ENCODE measurements around the gene R3HCC1L. TPM values are rescaled to one million over a fixed set of nuclear protein-coding genes. Genes with fewer than 3 reads are reported as not detected.
"Not testable (repeated sequence)": the region's sequence is repeated elsewhere in the genome, so short reads cannot be mapped to it uniquely, and the experiment has no call there.

Gene R3HCC1L
- total RNA-seq, 4 donors from 2014 or later: 12.1 to 23.6 (median 16.7) TPM

GRCh38 chr10:98115031-98115787, 19.2 kb upstream of the R3HCC1L start:
- TF ChIP-seq POLR2A (IDR thresholded peaks at IDR 0.05) (no peak), CTCF (IDR thresholded peaks at IDR 0.05) (no peak)
- no peak overlapping the region for H3K4me3 ChIP-seq (ENCODE audit: low read depth, poor library complexity, severe bottlenecking)
- intact Hi-C loops (cut with DNase I; ENCODE audit: low total_unique reads): no loop called here
- WGBS, 2 donors: 54 to 65% methylated on average over 10 of the region's 10 CpGs
- no peak for DNase-seq (ENCODE audit: low spot score in 2 of 2)

GRCh38 chr10:98119891-98120290, 14.6 kb upstream of the R3HCC1L start:
- WGBS, 2 donors: 78 to 83% methylated on average over 4 of the region's 4 CpGs
- no peak overlapping the region for H3K4me3 ChIP-seq (ENCODE audit: low read depth, poor library complexity, severe bottlenecking)
- intact Hi-C loops (cut with DNase I; ENCODE audit: low total_unique reads): no loop called here
- DNase-seq (ENCODE audit: low spot score in 2 of 2): no peak
- TF ChIP-seq POLR2A (IDR thresholded peaks at IDR 0.05) (no peak), CTCF (IDR thresholded peaks at IDR 0.05) (no peak)

- no peak for DNase-seq (ENCODE audit: low spot score in 2 of 2)
- intact Hi-C loops (cut with DNase I; ENCODE audit: low total_unique reads): no loop called here
- WGBS, 2 donors: 78% methylated on average over 6 of the region's 6 CpGs
- H3K4me3 ChIP-seq (ENCODE audit: low read depth, poor library complexity, severe bottlenecking): no peak overlapping the region
- TF ChIP-seq CTCF (IDR thresholded peaks at IDR 0.05) (no peak), POLR2A (IDR thresholded peaks at IDR 0.05) (no peak)
Observed at GRCh38 chr10:98125940-98126631, 8.4 kb upstream of the R3HCC1L start.

GRCh38 chr10:98128802-98129201, 5.7 kb upstream of the R3HCC1L start:
- 71 to 82% methylated on average over 6 of the region's 6 CpGs for WGBS, 2 donors
- H3K4me3 ChIP-seq (ENCODE audit: low read depth, poor library complexity, severe bottlenecking): no peak overlapping the region
- intact Hi-C loops (cut with DNase I; ENCODE audit: low total_unique reads): no loop called here
- DNase-seq (ENCODE audit: low spot score in 2 of 2): no peak
- TF ChIP-seq CTCF (IDR thresholded peaks at IDR 0.05) (no peak), POLR2A (IDR thresholded peaks at IDR 0.05) (no peak)

GRCh38 chr10:98131619-98132018, 2.8 kb upstream of the R3HCC1L start:
- intact Hi-C loops (cut with DNase I; ENCODE audit: low total_unique reads): no loop called here

GRCh38 chr10:98133075-98133752, 1.2 kb upstream of the R3HCC1L start:
- DNase-seq (ENCODE audit: low spot score in 2 of 2); intact Hi-C loops (cut with DNase I; ENCODE audit: low total_unique reads); H3K4me3 ChIP-seq (ENCODE audit: low read depth, poor library complexity, severe bottlenecking): not testable (repeated sequence)
- WGBS, 2 donors: 91 to 97% methylated on average over 9 of the region's 9 CpGs

More at GRCh38 chr10:98131619-98132018, 2.8 kb upstream of the R3HCC1L start:
- 77 to 89% methylated on average over 3 of the region's 3 CpGs for WGBS, 2 donors
- no peak overlapping the region for H3K4me3 ChIP-seq (ENCODE audit: low read depth, poor library complexity, severe bottlenecking)
- no peak for DNase-seq (ENCODE audit: low spot score in 2 of 2)
- TF ChIP-seq POLR2A (IDR thresholded peaks at IDR 0.05) (no peak), CTCF (IDR thresholded peaks at IDR 0.05) (no peak)

Measured in lower leg skin (tissue), 4 donors.